Loucy (cell line): Measurements from ENCODE around the gene PTPRT.

ENCODE experiments used
- CTCF ChIP-seq: fragments of 200-600 bp; sonication (generic); conservative IDR thresholded peaks from 2 replicates; pipeline ENCODE4 v1.5.1; 2014; ENCODE audit warnings: mild to moderate bottlenecking, antibody characterized with exemption, low read length
- EZH2phosphoT487 ChIP-seq: fragments of 200-600 bp; IDR thresholded peaks from 2 replicates; pipeline ENCODE4 v1.6.1; 2018; ENCODE audit warnings: antibody characterized with exemption, mild to moderate bottlenecking, moderate library complexity, borderline replicate concordance

DNA sequence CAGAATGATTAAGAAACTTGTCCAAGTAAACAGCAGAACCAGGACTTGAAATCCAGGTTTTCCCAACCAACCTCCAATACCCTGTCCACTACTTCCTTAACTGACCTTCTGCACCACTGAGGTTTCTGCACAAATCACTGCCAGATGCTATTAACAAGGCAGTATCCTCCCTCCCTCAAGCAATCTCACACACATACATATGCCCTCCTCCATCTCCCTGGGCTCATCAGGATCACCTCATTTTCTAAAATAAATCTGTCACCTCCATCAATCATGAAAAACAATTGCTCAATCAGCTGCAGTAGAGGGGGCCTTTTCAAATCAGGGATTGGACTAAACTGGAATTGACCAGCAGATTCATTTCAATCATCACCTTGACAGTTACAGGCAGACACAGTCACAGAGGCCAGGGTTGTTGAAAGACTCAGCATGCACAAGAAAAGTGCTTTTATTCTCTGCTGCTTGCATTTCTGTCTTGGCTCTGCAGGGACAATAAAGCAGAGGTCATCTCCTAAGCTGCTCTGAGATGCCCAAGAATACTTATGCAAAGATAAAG is 539.4 kb downstream of the PTPRT start:
- TF ChIP-seq CTCF (no peak), EZH2phosphoT487 (no peak)
